ENCODE measurements around the gene PFDN6. TPM values are rescaled to one million over a fixed set of nuclear protein-coding genes. Genes with fewer than 3 reads are reported as not detected.

Gene PFDN6
- total RNA-seq, 1 experiment from 2014 or later: 90.5 TPM

DNA sequence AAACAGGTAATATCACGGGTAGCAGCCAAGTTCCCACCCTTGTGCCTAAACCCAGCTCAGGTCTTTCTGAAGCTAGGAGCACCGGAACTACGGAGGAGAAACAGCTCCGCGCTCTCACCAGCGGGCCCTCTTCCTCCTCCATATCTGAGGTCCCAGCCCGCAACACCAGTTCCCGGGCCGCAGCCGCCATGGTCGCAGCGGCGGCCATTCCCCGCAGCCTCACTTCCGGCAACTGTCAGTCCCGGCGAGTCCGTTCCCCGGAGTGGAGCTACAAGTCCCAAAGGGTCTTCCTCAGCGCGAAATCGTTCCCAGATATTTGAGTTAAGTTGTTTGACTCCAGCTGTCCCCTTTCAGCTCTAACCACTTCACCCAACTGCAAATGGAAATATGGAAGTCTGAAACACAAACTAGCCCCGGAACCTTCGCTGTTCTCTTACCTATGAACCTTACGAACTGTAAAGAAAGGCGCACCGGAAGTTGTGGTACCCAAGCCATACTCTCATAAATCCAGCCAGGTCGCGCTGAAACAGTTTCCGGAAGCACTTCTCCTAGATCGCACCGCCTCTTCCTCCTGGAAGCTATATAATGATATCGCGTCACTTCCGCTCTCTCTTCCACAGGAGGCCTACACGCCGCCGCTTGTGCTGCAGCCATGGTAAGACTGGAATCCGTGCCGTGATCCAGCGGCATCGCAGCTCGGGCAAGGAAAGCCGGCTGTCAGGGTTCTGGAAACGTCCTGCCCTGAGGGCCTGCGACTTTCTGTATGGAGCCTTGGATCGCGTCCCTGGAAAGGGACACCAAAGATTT is 17.7 kb upstream of the PFDN6 start, which contains the start of the genes RPS18 and VPS52 (continued):
- TF ChIP-seq, protein P1, sequence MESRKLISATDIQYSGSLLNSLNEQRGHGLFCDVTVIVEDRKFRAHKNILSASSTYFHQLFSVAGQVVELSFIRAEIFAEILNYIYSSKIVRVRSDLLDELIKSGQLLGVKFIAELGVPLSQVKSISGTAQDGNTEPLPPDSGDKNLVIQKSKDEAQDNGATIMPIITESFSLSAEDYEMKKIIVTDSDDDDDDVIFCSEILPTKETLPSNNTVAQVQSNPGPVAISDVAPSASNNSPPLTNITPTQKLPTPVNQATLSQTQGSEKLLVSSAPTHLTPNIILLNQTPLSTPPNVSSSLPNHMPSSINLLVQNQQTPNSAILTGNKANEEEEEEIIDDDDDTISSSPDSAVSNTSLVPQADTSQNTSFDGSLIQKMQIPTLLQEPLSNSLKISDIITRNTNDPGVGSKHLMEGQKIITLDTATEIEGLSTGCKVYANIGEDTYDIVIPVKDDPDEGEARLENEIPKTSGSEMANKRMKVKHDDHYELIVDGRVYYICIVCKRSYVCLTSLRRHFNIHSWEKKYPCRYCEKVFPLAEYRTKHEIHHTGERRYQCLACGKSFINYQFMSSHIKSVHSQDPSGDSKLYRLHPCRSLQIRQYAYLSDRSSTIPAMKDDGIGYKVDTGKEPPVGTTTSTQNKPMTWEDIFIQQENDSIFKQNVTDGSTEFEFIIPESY (IDR thresholded peaks at IDR 0.05; ENCODE audit: extremely low read depth, insufficient replicate concordance, low read length): peak; percentile 60

DNA sequence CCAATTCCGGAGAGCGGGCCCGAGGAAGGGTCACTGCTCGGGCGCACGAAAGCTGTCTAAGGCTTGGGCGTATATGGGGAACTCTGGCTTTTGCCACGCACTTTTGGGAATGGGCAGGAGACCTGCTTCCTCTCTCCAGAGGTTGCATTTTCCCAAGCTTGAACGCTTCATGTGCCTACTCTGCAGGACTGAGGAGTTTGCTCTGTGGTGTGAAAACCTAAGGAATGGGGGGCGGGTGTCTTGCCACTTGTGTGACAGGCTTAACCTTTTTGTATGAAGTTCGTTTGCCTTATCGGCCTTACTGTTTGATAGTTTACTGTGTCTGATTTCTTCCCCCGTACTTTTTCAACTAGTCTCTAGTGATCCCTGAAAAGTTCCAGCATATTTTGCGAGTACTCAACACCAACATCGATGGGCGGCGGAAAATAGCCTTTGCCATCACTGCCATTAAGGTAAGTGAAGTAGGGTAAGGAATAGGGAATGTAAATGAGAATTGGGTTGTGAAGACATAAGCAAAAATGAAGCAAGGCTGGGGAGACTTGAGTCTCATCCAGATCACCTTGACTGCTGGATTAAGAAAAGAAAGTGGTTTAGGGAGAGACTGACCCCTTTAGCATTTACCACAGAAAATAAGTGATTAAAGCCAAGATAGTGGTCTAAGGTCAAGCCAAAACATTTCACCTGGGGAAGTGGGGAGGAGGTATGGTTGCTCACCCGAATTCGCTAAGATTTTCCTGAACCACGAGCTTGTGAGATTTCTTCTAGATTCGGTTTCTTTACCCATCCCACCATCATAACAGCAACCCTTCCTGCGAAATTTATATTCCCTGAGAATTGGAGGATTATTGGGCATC is 16.9 kb upstream of the PFDN6 start:
- Histone ChIP-seq H4K20me1 (ENCODE audit: insufficient read depth) (peaks cover 22% of the 10 kb centered on the region), H3K4me1 (ENCODE audit: control insufficient read depth in 1 of 2, insufficient read depth in 2 of 2, low read length in 2 of 2) (peaks cover 33 to 55% of the 10 kb centered on the region in 2 experiments), H3K27me3 (ENCODE audit: insufficient read depth, low read length) (no peaks in the 10 kb centered on the region), H3K4me3 (replicated peaks in 1 of 2; ENCODE audit: low read depth in 1 of 2, low read length in 2 of 2) (peak overlapping the region; percentile 75 to 99), H3K9ac (ENCODE audit: low read length) (peak overlapping the region; percentile 98), H3K36me3 (ENCODE audit: control insufficient read depth in 1 of 2, insufficient read depth in 2 of 2, low read length in 2 of 2) (peaks cover 28 to 54% of the 10 kb centered on the region in 2 experiments), H3K79me2 (ENCODE audit: insufficient read depth, low read length) (peaks cover 63% of the 10 kb centered on the region), H3K27ac (ENCODE audit: low read depth, low read length) (peak overlapping the region; percentile 82), H3K9me3 (ENCODE audit: control insufficient read depth in 1 of 2, insufficient read depth in 1 of 2, low read depth in 1 of 2, low read length in 2 of 2) (no peaks in the 10 kb centered on the region), H2AFZ (ENCODE audit: low read depth, low read length, poor library complexity, severe bottlenecking) (no peak overlapping the region), H3K9me2 (ENCODE audit: insufficient read depth) (no peaks in the 10 kb centered on the region), H3K4me2 (ENCODE audit: low read length) (peak overlapping the region; percentile 86)
- peak; percentile 13 for ATAC-seq
- DNase-seq (ENCODE audit: low read depth, low spot score): no peak
- ChIA-PET CTCF (interaction anchor here (1.2 to 1.3 kb wide), 2 partner anchors 11 to 17 kb away, joined by 4 to 5 read pairs; no protein-coding TSS in a partner anchor), RAD21 (ENCODE audit: low non-redundant PET in 1 of 2, low total read pairs in 2 of 2, uncharacterized antibody in 2 of 2, unreplicated experiment in 2 of 2) (no interaction called here), POLR2A (interaction anchor here (0.8 to 2.2 kb wide), 9 partner anchors 11 to 301 kb away, joined by 3 to 24 read pairs (median 10); partner anchors contain the start of genes PFDN6, RXRB, SLC39A7 and WDR46)
- TF ChIP-seq, protein P2, sequence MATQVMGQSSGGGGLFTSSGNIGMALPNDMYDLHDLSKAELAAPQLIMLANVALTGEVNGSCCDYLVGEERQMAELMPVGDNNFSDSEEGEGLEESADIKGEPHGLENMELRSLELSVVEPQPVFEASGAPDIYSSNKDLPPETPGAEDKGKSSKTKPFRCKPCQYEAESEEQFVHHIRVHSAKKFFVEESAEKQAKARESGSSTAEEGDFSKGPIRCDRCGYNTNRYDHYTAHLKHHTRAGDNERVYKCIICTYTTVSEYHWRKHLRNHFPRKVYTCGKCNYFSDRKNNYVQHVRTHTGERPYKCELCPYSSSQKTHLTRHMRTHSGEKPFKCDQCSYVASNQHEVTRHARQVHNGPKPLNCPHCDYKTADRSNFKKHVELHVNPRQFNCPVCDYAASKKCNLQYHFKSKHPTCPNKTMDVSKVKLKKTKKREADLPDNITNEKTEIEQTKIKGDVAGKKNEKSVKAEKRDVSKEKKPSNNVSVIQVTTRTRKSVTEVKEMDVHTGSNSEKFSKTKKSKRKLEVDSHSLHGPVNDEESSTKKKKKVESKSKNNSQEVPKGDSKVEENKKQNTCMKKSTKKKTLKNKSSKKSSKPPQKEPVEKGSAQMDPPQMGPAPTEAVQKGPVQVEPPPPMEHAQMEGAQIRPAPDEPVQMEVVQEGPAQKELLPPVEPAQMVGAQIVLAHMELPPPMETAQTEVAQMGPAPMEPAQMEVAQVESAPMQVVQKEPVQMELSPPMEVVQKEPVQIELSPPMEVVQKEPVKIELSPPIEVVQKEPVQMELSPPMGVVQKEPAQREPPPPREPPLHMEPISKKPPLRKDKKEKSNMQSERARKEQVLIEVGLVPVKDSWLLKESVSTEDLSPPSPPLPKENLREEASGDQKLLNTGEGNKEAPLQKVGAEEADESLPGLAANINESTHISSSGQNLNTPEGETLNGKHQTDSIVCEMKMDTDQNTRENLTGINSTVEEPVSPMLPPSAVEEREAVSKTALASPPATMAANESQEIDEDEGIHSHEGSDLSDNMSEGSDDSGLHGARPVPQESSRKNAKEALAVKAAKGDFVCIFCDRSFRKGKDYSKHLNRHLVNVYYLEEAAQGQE (IDR thresholded peaks at IDR 0.05; ENCODE audit: low read depth): no peak
- no peak for TF ChIP-seq EZH2phosphoT487 (IDR thresholded peaks at IDR 0.05; ENCODE audit: borderline replicate concordance)
- TF ChIP-seq, protein P3, sequence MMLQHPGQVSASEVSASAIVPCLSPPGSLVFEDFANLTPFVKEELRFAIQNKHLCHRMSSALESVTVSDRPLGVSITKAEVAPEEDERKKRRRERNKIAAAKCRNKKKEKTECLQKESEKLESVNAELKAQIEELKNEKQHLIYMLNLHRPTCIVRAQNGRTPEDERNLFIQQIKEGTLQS (IDR thresholded peaks at IDR 0.05): no peak
- TF ChIP-seq ZFX (IDR thresholded peaks at IDR 0.05): peak; percentile 61
- TF ChIP-seq MAX (IDR thresholded peaks at IDR 0.05): no peak
- intact Hi-C loops (cut with micrococcal nuclease): no loop called here
- BruUV-seq (replicated peaks): TSS peak; percentile 65
